ENCODE measurements around the gene PSME4. TPM values are rescaled to one million over a fixed set of nuclear protein-coding genes. Genes with fewer than 3 reads are reported as not detected.

The PSME4 gene
- total RNA-seq, 2 donors from 2014 or later, result 37.8 to 73.1 TPM

GRCh38 chr2:53911434-53912189, 59.2 kb downstream of the PSME4 start:
- ATAC-seq, result no peak
- DNase-seq, result no peak
- intact Hi-C loops (cut with DNase I), result no loop called here

DNA sequence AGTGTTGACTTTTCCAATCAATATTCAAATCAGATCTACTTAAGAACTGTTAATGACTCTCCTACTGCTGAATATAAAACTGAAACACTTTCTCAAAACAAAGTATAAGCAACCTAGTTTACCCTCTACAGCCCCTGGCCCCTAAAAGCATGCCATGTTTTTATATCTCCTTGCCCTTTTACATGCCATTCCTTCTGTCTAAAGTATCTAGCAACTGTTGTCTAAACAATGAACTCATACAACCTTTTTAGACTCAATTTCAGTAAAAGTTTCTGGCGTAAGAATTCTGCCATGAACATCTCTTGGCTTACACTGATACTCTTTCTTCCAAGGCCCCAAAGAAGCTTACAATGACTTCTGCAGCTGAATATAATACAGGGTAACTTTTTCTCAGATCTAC, 63.2 kb downstream of the PSME4 start:
- DNase-seq (no peak), ATAC-seq (no peak)
- intact Hi-C loops (cut with DNase I), result no loop called here

- no peak for DNase-seq
- intact Hi-C loops (cut with DNase I), result no loop called here
These were observed 65.4 kb downstream of the PSME4 start for GRCh38 chr2:53905396-53905795.

DNA sequence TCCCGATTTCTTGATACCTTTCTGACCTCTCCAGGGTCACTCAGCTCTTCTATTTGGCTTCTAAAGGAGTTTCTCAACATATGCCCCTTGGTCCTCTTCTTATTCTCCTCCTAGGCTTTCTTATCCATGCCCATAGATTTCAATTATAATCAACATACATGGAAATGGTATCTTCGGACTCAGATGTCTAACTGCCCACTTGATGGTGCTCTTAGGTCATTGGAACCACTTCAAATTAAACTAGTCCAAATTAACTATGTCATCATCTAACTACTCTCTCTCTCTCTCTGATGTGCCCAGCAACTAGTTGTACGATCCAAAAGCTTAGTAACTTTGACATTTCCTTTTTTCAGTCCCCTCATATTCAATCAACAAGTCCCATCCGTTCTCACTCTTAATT, 67.8 kb downstream of the PSME4 start:
- intact Hi-C loops (cut with DNase I), result no loop called here
- no peak for DNase-seq
- no peak for ATAC-seq

More at GRCh38 chr2:53905396-53905795, 65.4 kb downstream of the PSME4 start:
- no peak for ATAC-seq

DNA sequence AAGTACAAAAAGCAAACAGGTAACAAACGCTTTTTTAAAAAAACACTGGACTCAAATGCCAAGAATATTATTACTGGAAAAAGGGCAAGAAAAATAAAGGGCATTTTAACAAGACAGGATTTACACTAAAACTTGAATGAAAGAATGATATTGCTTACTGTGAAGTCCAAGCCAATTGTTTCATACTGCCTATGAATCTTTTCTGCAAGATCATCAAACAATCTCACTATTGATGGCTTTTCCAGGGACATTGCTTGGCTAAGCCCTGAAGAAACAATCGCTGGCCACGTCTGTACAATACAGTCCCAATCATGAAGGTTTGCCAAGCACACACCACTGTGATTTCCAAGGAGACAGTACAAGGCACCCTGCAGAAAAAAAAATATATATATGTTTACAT, 69.6 kb downstream of the PSME4 start:
- intact Hi-C loops (cut with DNase I), result no loop called here
- DNase-seq (no peak), ATAC-seq (no peak)

DNA sequence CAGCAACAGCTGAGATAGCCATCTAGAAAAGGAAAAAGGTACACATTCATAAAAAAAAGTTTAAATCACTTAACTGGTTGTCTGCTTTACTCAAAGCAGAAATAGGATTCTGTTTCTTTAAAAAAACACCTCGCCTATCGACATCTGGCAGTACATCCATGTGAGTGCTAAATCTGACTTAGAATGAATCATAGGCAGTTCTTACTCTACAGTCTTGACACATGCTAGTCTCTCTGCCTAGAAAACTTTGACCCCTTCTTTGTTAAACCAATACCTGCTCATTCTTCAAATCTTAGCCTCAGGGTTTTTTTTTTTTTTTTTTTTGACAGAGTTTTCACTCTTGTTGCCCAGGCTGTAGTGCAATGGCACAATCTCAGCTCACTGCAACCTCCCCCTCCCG, 73.9 kb downstream of the PSME4 start:
- DNase-seq, result no peak
- peak; percentile 41 to 81 for ATAC-seq

GRCh38 chr2:53886406-53887280, 84.2 kb downstream of the PSME4 start:
- DNase-seq (no peak), ATAC-seq (no peak)
- intact Hi-C loops (cut with DNase I), result loop anchor here in 1 of 2 donors (10.0 kb wide), 1 partner anchor 48 kb away; no protein-coding TSS in a partner anchor

More for the DNA sequence above, 73.9 kb downstream of the PSME4 start:
- intact Hi-C loops (cut with DNase I), result no loop called here

GRCh38 chr2:53884883-53885282, 85.9 kb downstream of the PSME4 start:
- intact Hi-C loops (cut with DNase I), result loop anchor here in 1 of 2 donors (10.0 kb wide), 1 partner anchor 50 kb away; no protein-coding TSS in a partner anchor
- no peak for ATAC-seq
- no peak for DNase-seq

- intact Hi-C loops (cut with DNase I), result loop anchor here in 1 of 2 donors (10.0 kb wide), 1 partner anchor 53 kb away; no protein-coding TSS in a partner anchor
- DNase-seq, result no peak
- ATAC-seq, result no peak
These were observed 88.8 kb downstream of the PSME4 start for GRCh38 chr2:53881986-53882385.

- no peak for DNase-seq
- ATAC-seq, result no peak
- intact Hi-C loops (cut with DNase I), result loop anchor here in 1 of 2 donors (10.0 kb wide), 1 partner anchor 53 kb away; no protein-coding TSS in a partner anchor
These were observed 89.4 kb downstream of the PSME4 start for GRCh38 chr2:53881360-53881759.

GRCh38 chr2:53880756-53881155, 90.0 kb downstream of the PSME4 start:
- no peak for ATAC-seq
- no peak for DNase-seq
- intact Hi-C loops (cut with DNase I), result loop anchor here in 1 of 2 donors (10.0 kb wide), 1 partner anchor 54 kb away; no protein-coding TSS in a partner anchor

- intact Hi-C loops (cut with DNase I), result no loop called here
- no peak for DNase-seq
- no peak for ATAC-seq
These were observed 93.2 kb downstream of the PSME4 start for GRCh38 chr2:53877556-53877955.

- intact Hi-C loops (cut with DNase I), result no loop called here
- DNase-seq, result no peak
- no peak for ATAC-seq
These were observed 93.7 kb downstream of the PSME4 start for GRCh38 chr2:53877112-53877511.

DNA sequence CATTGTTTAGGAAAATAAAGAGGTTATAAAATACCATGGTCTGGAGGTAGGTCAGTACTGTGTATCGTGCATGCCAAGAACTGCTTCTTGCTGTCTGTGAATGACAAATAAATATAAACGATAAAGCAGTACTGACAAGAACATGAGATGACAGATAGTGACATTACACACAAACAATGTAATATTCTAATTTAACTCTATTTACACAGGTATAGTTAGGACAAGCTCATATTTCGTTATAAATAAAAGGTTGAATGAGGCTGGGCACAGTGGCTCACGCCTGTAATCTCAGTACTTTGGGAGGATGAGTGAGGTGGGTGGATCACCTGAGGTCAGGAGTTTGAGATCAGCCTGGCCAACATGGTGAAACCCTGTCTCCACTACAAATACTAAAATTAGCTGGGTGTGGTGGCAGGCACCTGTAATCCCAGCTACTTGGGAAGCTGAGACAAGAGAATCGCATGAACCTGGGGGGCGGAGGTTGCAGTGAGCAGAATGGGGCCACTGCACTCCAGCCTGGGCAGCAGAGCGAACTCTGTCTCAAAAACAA, 96.3 kb downstream of the PSME4 start:
- intact Hi-C loops (cut with DNase I), result no loop called here
- DNase-seq (no peak), ATAC-seq (no peak)

- ATAC-seq (no peak), DNase-seq (no peak)
- intact Hi-C loops (cut with DNase I), result no loop called here
These were observed 103.0 kb downstream of the PSME4 start for GRCh38 chr2:53867773-53868172.

DNA sequence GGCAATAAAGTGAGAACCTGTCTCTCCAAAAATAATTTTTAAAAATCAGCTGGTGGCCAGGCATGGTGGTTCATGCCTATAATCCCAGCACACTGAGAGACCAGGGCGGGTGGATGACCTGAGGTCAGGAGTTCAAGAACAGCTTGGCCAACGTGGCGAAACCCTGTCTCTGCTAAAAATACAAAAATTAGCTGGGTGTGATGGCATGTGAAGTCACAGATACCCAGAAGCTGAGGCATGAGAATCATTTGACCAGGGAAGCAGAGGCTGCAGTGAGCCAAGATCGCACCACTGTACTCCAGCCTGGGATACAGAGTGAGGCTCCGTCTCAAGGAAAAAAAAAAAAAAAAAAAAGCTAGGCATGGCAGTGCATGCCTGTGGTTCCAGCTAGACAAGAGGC, 103.6 kb downstream of the PSME4 start:
- ATAC-seq (peak; percentile 15 to 70), DNase-seq (no peak)
- intact Hi-C loops (cut with DNase I), result no loop called here

DNA sequence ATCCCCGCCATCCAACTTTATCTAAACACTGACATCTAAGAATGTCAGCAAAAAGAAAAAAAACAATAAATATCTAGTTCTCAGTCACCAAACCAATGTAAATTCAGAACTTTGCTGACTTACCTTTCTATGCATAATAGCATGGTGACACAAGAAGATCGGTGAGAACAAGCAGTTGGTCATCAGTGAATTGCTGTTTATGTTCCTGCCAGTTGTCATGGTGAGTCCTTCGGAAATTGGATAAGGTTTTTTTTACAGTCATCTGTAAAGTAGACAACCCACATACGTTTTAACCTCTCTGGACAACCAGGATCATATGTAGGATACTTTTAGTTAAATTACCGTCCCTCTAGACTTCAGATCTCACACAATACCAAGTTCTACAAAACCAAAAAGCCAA, 104.8 kb downstream of the PSME4 start:
- no peak for DNase-seq
- no peak for ATAC-seq
- intact Hi-C loops (cut with DNase I), result no loop called here

GRCh38 chr2:53865264-53865663, 105.5 kb downstream of the PSME4 start:
- intact Hi-C loops (cut with DNase I), result no loop called here

GRCh38 chr2:53863538-53864227, 107.1 kb downstream of the PSME4 start:
- ATAC-seq (no peak), DNase-seq (no peak)
- intact Hi-C loops (cut with DNase I), result no loop called here

More at GRCh38 chr2:53865264-53865663, 105.5 kb downstream of the PSME4 start:
- ATAC-seq (no peak), DNase-seq (no peak)
